Spleen (tissue), 7 donors: ENCODE data around the gene KCNC3.

ENCODE experiments used
- POLR2A ChIP-seq, 3 donors: fragments of 450-650 bp; IDR thresholded peaks; one replicate each; pipeline ENCODE4 v1.5.1; 2017; ENCODE audit warnings: antibody characterized with exemption in 3 of 3, mild to moderate bottlenecking in 1 of 3
- POLR2AphosphoS5 ChIP-seq, 3 donors: sonication (generic); formaldehyde crosslinking; IDR thresholded peaks; one replicate each; pipeline ENCODE4 v1.5.1; 2017; ENCODE audit warnings: antibody characterized with exemption in 3 of 3
- TF ChIP-seq, protein P1 (sequence below), 11 experiments: fragments of 200-600 bp in 7 of 11; fragments of 450-650 bp in 4 of 11; sonication (generic) in 4 of 11; IDR thresholded peaks in 8 of 11; conservative IDR thresholded peaks in 3 of 11; 1 replicate in 7 of 11; 2 replicates in 4 of 11; pipeline versions ENCODE4 v1.4.0 to v1.8.0; 2016 to 2021; ENCODE audit warnings: antibody characterized with exemption in 11 of 11, inconsistent platforms in 4 of 11, mild to moderate bottlenecking in 1 of 11
- donor health status: DM: no; HTN: no; CAD: no; lungs with moderate emphysema.
- donor health status: DM: no; HTN: no; CAD: no.
- donor health status: DM: no; HTN: no; CAD: no.

DNA sequence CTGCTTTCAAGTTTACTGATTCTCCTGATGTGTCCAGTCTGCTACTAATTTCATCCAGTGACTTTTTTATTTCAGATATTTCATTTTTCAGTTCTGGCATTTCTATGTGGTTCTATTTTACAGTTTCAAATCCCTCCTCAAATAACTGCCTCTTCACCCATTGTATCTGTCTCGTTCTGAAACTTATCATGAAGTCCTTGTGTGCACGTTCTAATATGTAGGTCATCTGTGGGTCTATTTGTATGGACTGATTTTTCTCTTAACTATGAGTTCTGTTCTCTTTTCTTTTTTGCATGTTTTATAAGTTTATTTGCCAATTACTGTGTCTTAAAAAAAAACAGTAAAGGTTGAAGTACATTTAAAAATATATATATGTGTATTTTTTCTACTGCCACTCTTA is 43.3 kb downstream of the KCNC3 start:
- TF ChIP-seq, protein P1, sequence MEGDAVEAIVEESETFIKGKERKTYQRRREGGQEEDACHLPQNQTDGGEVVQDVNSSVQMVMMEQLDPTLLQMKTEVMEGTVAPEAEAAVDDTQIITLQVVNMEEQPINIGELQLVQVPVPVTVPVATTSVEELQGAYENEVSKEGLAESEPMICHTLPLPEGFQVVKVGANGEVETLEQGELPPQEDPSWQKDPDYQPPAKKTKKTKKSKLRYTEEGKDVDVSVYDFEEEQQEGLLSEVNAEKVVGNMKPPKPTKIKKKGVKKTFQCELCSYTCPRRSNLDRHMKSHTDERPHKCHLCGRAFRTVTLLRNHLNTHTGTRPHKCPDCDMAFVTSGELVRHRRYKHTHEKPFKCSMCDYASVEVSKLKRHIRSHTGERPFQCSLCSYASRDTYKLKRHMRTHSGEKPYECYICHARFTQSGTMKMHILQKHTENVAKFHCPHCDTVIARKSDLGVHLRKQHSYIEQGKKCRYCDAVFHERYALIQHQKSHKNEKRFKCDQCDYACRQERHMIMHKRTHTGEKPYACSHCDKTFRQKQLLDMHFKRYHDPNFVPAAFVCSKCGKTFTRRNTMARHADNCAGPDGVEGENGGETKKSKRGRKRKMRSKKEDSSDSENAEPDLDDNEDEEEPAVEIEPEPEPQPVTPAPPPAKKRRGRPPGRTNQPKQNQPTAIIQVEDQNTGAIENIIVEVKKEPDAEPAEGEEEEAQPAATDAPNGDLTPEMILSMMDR (IDR thresholded peaks at IDR 0.05 in 8 of 11, conservative IDR thresholded peaks at IDR 0.05 in 3 of 11) = no peak
- no peak for TF ChIP-seq POLR2A (IDR thresholded peaks at IDR 0.05)
- no peak for TF ChIP-seq POLR2AphosphoS5 (IDR thresholded peaks at IDR 0.05)
